GM18508 (cell line): ENCODE measurements around the gene RANGRF.
"Not testable (repeated sequence)": the region's sequence is repeated elsewhere in the genome, so short reads cannot be mapped to it uniquely, and the experiment has no call there.

Experiments
- ATAC-seq: cut with Tn5 transposase; IDR thresholded peaks from one replicate; pipeline ENCODE4 v1.9.1; 2021; ENCODE audit warnings: moderate number of reproducible peaks; ENCODE audit not compliant: insufficient read depth, unreplicated experiment

RANGRF gene, protein sequence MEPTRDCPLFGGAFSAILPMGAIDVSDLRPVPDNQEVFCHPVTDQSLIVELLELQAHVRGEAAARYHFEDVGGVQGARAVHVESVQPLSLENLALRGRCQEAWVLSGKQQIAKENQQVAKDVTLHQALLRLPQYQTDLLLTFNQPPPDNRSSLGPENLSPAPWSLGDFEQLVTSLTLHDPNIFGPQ

GRCh38 chr17:8288336-8289102 lies at the start of gene RANGRF:
TSS of gene RANGRF (plus strand) at chr17:8288670. CDS start at chr17:8288789, 119 bp downstream.
- ATAC-seq = no peak

- ATAC-seq = no peak
Measured at GRCh38 chr17:8243827-8244226, 44.6 kb upstream of the RANGRF start.

GRCh38 chr17:8244768-8245167 lies 43.7 kb upstream of the RANGRF start:
- ATAC-seq = no peak

DNA sequence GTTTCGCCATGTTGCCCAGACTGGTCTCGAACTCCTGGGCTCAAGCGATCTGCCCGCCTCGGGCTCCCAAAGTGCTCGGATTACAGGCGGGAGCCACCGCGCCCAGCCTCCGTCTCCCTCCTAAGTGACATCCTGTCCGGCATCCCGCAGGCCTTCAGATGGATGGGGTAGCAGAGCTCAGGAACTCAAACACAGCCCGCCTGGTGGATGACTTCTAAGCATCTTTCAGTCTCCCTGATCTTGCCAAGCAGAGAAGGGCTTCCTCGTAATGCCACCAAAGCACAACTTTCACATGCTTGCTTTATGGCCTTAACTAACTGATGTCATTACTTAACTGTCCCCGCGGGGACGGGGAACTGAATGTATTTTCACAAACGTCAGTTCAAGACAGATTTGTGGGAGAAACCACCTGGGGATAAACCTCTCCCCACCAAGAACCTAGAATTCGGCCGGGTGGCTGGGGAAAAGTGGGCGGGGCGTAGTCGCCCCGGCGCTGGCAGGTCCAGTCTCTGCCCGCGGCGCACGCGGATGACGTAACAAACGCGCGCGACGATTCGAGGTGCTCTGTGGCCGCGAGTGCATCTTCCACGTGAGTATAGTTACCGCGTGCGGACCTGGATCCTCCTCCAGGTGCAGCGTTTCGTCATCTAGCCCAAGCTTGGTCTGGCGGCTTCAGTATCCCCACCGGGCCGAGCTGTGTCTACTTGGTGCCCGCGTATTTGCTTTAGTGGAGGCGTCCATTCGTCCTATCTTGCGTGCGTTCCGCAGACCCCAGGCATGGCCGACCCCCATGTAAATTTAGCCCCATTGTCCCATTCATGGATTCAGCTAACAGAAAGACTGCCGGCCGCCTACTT lies 39.5 kb upstream of the RANGRF start, which contains the start of gene PFAS:
Gene PFAS, plus strand, starts transcription at position 539 of the 857 bp plus-strand sequence. CDS start 4,649 bp downstream, outside the sequence.
- ATAC-seq = no peak

- no peak for ATAC-seq
Measured at GRCh38 chr17:8249621-8250500, 38.6 kb upstream of the RANGRF start.

DNA sequence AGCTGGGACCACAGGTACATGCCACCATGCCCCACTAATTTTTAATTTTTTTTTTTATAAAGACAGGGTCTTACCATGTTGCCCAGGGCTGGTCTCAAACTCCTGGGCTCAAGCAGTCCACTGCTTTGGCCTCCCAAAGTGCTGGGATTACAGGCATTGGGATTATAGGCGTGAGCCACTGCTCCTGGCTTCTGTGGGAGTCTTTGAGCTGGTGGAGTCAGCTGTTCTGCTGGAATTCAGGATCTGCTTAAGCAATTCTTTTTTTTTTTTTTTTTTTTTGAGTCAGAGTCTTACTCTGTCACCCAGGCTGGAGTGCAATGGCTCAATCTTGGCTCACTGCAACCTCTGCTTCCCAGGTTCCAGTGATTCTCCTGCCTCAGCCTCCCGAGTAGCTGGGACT lies 37.1 kb upstream of the RANGRF start:
- ATAC-seq = not testable (repeated sequence)

DNA sequence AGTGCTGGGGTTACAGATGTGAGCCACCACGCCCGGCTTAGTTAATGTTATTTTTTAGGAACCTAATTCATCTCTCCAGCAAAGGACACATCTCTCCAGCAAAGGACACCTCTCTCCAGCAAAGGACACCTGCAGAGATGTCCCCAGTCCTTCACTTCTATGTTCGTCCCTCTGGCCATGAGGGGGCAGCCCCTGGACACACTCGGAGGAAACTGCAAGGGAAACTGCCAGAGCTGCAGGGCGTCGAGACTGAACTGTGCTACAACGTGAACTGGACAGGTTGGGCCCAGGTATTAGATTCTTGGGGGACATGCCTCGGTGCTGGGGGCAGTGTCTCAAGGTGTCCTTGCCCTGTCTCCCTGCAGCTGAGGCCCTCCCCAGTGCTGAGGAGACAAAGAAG lies 34.7 kb upstream of the RANGRF start:
- ATAC-seq = no peak

DNA sequence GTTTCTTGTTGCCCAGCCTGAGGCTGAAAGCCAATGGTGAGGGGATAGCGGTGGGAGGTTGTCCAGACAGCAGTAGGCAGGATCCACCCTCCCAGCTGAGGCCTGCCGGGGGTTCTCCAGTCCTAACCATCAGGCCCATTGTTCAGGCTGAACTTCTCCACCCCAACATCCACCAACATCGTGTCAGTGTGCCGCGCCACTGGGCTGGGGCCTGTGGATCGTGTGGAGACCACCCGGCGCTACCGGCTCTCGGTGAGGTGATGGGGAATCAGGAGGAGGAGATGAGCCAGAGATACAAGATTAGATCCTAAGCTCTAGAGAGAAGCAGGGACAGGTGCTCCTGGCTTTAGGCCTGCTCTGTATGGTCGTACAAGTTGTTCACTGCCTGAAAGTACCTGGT lies 33.6 kb upstream of the RANGRF start:
- no peak for ATAC-seq

DNA sequence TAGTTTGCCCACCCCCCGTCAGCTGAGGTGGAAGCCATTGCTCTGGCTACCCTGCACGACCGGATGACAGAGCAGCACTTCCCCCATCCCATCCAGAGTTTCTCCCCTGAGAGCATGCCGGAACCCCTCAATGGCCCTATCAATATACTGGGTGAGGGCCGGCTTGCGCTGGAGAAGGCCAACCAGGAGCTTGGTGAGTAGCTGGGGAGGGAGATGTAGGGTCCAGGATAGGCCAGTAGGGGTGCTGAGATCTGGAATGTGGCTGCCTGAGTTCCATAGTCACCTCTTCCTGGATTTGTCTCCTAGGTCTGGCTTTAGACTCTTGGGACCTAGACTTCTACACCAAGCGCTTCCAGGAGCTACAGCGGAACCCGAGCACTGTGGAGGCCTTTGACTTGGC lies 33.0 kb upstream of the RANGRF start:
- ATAC-seq = no peak

GRCh38 chr17:8256291-8256690 lies 32.2 kb upstream of the RANGRF start:
- ATAC-seq = no peak

GRCh38 chr17:8256691-8257090 lies 31.8 kb upstream of the RANGRF start:
- no peak for ATAC-seq

DNA sequence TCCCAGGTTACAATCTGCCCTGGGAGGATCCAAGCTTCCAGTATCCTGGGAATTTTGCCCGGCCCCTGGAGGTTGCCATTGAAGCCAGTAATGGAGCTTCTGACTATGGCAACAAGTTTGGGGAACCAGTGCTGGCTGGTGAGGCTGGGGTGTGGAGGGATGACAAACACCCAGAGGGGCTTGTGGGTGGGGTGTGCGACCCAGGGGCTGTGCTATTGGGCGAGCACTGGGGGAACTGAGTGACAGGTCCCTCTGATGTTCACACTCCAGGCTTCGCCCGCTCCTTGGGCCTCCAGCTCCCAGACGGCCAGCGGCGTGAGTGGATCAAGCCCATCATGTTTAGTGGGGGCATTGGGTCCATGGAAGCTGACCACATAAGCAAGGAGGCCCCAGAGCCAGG lies 30.7 kb upstream of the RANGRF start:
- no peak for ATAC-seq

GRCh38 chr17:8264320-8264719 lies 24.1 kb upstream of the RANGRF start:
- no peak for ATAC-seq

DNA sequence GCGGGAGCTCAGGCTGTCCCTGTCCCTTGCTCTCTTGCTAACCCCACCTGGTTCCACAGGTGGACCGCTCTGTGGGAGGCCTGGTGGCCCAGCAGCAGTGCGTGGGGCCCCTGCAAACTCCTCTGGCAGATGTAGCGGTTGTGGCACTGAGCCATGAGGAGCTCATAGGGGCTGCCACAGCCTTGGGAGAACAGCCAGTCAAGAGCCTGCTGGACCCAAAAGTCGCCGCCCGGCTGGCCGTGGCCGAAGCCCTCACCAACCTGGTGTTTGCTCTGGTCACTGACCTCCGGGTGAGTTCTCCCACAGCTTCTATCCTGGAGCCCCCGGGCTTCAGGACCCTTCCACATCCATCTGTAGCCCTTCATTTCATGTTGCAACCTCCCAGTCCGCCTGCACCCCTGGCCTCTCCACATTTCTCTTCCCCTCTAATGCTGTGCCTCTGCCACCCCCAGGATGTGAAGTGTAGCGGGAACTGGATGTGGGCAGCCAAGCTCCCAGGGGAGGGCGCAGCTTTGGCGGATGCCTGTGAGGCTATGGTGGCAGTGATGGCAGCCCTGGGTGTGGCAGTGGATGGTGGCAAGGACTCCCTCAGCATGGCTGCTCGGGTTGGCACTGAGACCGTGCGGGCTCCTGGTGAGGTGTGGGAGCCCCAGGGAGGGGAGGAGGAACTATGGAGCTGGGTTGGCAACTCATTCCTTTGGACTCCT lies 23.5 kb upstream of the RANGRF start:
- ATAC-seq = no peak

GRCh38 chr17:8266648-8267479 lies 21.6 kb upstream of the RANGRF start:
- no peak for ATAC-seq

DNA sequence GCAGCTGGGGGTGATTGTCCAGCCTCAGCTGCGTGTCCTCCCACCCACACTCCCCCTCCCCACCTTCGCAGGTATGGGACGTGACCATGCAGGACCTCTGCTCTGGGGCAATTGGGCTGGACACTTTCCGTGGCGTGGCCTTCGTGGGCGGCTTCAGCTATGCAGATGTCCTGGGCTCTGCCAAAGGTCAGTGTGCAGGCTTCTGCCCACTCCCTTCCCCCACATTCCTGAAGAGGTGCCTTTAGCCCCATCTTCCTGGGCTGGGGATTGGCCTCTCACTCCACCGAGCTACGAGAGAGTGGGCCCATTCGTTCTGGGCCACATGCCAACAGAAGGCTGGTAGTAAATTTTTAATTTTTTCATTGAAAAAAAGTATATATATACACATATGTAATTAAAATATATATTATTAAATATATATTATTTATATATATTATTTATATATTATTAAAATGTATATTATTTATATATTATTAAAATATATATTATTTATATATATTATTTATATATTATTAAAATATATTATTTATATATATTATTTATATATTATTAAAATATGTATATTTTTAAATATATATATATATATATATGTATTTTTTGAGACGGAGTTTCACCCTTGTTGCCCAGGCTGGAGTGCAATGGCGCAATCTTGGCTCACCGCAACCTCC lies 20.9 kb upstream of the RANGRF start:
- ATAC-seq = no peak

- ATAC-seq = no peak
Measured at GRCh38 chr17:8268550-8269298, 19.7 kb upstream of the RANGRF start.
